Measurements from ENCODE around the gene TRPC3.

The TRPC3 gene

DNA sequence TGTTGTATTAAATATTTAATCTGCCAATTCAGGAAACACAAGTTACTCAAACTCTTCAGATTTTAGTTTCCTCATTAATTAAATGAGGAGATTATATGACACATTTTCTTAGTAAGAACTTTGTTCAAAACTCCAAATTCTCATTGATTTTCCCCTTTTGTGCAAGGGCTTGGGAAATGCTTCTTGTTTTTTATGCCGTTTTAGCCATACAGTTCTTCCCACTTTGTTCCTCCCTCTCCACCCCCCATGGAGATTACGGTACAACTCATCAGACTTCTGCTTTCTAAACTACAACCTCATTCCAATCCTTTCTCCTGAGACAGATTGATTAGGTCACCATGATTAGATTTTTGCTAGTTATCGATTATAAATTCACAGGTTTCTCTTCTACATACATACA is 70.7 kb downstream of the TRPC3 start:
- TF ChIP-seq, protein P1, sequence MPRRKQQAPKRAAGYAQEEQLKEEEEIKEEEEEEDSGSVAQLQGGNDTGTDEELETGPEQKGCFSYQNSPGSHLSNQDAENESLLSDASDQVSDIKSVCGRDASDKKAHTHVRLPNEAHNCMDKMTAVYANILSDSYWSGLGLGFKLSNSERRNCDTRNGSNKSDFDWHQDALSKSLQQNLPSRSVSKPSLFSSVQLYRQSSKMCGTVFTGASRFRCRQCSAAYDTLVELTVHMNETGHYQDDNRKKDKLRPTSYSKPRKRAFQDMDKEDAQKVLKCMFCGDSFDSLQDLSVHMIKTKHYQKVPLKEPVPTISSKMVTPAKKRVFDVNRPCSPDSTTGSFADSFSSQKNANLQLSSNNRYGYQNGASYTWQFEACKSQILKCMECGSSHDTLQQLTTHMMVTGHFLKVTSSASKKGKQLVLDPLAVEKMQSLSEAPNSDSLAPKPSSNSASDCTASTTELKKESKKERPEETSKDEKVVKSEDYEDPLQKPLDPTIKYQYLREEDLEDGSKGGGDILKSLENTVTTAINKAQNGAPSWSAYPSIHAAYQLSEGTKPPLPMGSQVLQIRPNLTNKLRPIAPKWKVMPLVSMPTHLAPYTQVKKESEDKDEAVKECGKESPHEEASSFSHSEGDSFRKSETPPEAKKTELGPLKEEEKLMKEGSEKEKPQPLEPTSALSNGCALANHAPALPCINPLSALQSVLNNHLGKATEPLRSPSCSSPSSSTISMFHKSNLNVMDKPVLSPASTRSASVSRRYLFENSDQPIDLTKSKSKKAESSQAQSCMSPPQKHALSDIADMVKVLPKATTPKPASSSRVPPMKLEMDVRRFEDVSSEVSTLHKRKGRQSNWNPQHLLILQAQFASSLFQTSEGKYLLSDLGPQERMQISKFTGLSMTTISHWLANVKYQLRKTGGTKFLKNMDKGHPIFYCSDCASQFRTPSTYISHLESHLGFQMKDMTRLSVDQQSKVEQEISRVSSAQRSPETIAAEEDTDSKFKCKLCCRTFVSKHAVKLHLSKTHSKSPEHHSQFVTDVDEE (CRISPR knock-in tag; IDR thresholded peaks at IDR 0.05), result no peak
- TF ChIP-seq, protein P2, sequence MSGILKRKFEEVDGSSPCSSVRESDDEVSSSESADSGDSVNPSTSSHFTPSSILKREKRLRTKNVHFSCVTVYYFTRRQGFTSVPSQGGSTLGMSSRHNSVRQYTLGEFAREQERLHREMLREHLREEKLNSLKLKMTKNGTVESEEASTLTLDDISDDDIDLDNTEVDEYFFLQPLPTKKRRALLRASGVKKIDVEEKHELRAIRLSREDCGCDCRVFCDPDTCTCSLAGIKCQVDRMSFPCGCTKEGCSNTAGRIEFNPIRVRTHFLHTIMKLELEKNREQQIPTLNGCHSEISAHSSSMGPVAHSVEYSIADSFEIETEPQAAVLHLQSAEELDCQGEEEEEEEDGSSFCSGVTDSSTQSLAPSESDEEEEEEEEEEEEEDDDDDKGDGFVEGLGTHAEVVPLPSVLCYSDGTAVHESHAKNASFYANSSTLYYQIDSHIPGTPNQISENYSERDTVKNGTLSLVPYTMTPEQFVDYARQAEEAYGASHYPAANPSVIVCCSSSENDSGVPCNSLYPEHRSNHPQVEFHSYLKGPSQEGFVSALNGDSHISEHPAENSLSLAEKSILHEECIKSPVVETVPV (CRISPR knock-in tag; IDR thresholded peaks at IDR 0.05), result no peak
- TF ChIP-seq GLIS3 (CRISPR knock-in tag; IDR thresholded peaks at IDR 0.05) (no peak), CSDC2 (CRISPR knock-in tag; IDR thresholded peaks at IDR 0.05) (no peak), PPARA (CRISPR knock-in tag; IDR thresholded peaks at IDR 0.05; ENCODE audit: borderline replicate concordance) (no peak), BACH2 (CRISPR knock-in tag; IDR thresholded peaks at IDR 0.05; ENCODE audit: borderline replicate concordance) (no peak), SNAI2 (CRISPR knock-in tag; IDR thresholded peaks at IDR 0.05) (no peak), ZNF565 (CRISPR knock-in tag; conservative IDR thresholded peaks at IDR 0.05; ENCODE audit: low read depth) (no peak), ISL1 (CRISPR knock-in tag; IDR thresholded peaks at IDR 0.05) (no peak), TOX (CRISPR knock-in tag; IDR thresholded peaks at IDR 0.05; ENCODE audit: borderline replicate concordance) (no peak), ZNF8 (CRISPR knock-in tag; IDR thresholded peaks at IDR 0.05) (no peak), RARB (CRISPR knock-in tag; IDR thresholded peaks at IDR 0.05) (no peak), TCF4 (CRISPR knock-in tag; IDR thresholded peaks at IDR 0.05; ENCODE audit: borderline replicate concordance) (no peak)
- TF ChIP-seq, protein P3, sequence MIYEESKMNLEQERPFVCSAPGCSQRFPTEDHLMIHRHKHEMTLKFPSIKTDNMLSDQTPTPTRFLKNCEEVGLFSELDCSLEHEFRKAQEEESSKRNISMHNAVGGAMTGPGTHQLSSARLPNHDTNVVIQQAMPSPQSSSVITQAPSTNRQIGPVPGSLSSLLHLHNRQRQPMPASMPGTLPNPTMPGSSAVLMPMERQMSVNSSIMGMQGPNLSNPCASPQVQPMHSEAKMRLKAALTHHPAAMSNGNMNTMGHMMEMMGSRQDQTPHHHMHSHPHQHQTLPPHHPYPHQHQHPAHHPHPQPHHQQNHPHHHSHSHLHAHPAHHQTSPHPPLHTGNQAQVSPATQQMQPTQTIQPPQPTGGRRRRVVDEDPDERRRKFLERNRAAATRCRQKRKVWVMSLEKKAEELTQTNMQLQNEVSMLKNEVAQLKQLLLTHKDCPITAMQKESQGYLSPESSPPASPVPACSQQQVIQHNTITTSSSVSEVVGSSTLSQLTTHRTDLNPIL (CRISPR knock-in tag; IDR thresholded peaks at IDR 0.05; ENCODE audit: low read depth), result no peak
- ATAC-seq, result no peak

DNA sequence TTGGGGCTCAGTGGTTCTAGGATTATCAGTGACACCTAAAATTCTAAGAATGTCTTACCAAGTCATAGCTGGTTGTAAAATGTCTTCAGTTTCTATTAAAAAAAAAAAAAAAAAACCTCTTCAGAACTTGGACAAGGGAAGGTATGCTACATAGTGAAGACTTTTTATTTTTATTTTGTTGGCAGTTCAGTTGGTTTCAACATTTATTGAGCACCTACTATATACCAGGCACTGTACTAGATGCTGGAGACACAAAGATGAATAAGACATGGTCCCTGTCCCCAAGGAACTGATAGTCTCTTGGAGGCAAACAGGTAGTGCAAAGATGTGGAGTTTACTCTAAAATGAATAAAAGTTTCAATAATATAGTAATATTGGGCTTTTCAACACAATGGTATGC is 72.7 kb downstream of the TRPC3 start:
- TF ChIP-seq, protein P3 (CRISPR knock-in tag; IDR thresholded peaks at IDR 0.05; ENCODE audit: low read depth), result no peak
- no peak for TF ChIP-seq POU6F1 (CRISPR knock-in tag; IDR thresholded peaks at IDR 0.05; ENCODE audit: borderline replicate concordance, low read depth)
- TF ChIP-seq ZNF70 (CRISPR knock-in tag; IDR thresholded peaks at IDR 0.05), result no peak
- no peak for TF ChIP-seq ZFP30 (CRISPR knock-in tag; IDR thresholded peaks at IDR 0.05)
- TF ChIP-seq OSR1 (CRISPR knock-in tag; IDR thresholded peaks at IDR 0.05), result no peak
- no peak for ATAC-seq

GRCh38 chr4:121877041-121877773 is 74.7 kb downstream of the TRPC3 start:
- ATAC-seq, result no peak
- no peak for TF ChIP-seq ZNF8 (CRISPR knock-in tag; IDR thresholded peaks at IDR 0.05)
- TF ChIP-seq ARNTL (CRISPR knock-in tag; IDR thresholded peaks at IDR 0.05; ENCODE audit: borderline replicate concordance, low read depth), result no peak
- TF ChIP-seq, protein P3 (CRISPR knock-in tag; IDR thresholded peaks at IDR 0.05; ENCODE audit: low read depth), result no peak
- TF ChIP-seq GLIS3 (CRISPR knock-in tag; IDR thresholded peaks at IDR 0.05), result no peak
- TF ChIP-seq OSR1 (CRISPR knock-in tag; IDR thresholded peaks at IDR 0.05), result no peak
- no peak for TF ChIP-seq POU6F1 (CRISPR knock-in tag; IDR thresholded peaks at IDR 0.05; ENCODE audit: borderline replicate concordance, low read depth)
- no peak for TF ChIP-seq ZFP3 (CRISPR knock-in tag; IDR thresholded peaks at IDR 0.05)
- TF ChIP-seq, protein P1 (CRISPR knock-in tag; IDR thresholded peaks at IDR 0.05), result no peak

All from SK-N-SH treated with all-trans-retinoic acid at 6 μM for 48 hours (cell line).